ENCODE data around the gene AK5. TPM values are rescaled to one million over a fixed set of nuclear protein-coding genes. Genes with fewer than 3 reads are reported as not detected.

AK5 gene
- polyA plus RNA-seq, 1 donor (not counting 4 experiments of a cell fraction or from before 2014, with no cell fraction given): 0.30 TPM

- dilution Hi-C loops (cut with MboI; ENCODE audit: extremely low pct_ligation_motif_present, low sequenced_read_pairs): no loop called here
- H3K27me3 ChIP-seq (ENCODE audit: control insufficient read depth, extremely low read depth, insufficient read depth, low read length): no peaks in the 10 kb centered on the region
- H3K4me1 ChIP-seq (ENCODE audit: control insufficient read depth, extremely low read depth, insufficient read depth, low read length): no peaks in the 10 kb centered on the region
- no peaks in the 10 kb centered on the region for H3K9me3 ChIP-seq (ENCODE audit: control insufficient read depth, low read depth, low read length)
- FAIRE-seq: no peak
- H3K4me3 ChIP-seq (ENCODE audit: control insufficient read depth in 2 of 3, extremely low read depth in 1 of 3, insufficient read depth in 2 of 3, low read depth in 1 of 3, low read length in 3 of 3): no peak overlapping the region
- H3K27ac ChIP-seq (ENCODE audit: control insufficient read depth, insufficient read depth, low read length): no peak overlapping the region
- DNase-seq (ENCODE audit: low read depth, low spot score): no peak
- no peaks in the 10 kb centered on the region for H3K9me1 ChIP-seq (ENCODE audit: control insufficient read depth, extremely low read depth, insufficient read depth, low read length)
- no peaks in the 10 kb centered on the region for H4K20me1 ChIP-seq (ENCODE audit: control insufficient read depth, extremely low read depth, insufficient read depth, low read length)
- TF ChIP-seq EZH2 (IDR thresholded peaks at IDR 0.05; ENCODE audit: low read length) (no peak), CTCF (optimal IDR thresholded peaks at IDR 0.05 in 1 of 3, IDR thresholded peaks at IDR 0.05 in 1 of 3, conservative IDR thresholded peaks at IDR 0.05 in 1 of 3; ENCODE audit: extremely low read depth in 1 of 3, insufficient read depth in 2 of 3, low read length in 3 of 3) (no peak)
- peaks cover 5 to 17% of the 10 kb centered on the region in 2 experiments for H3K36me3 ChIP-seq (ENCODE audit: control insufficient read depth in 2 of 2, extremely low read depth in 1 of 2, insufficient read depth in 2 of 2, low read length in 2 of 2)
- no peak overlapping the region for H3K4me2 ChIP-seq (ENCODE audit: control insufficient read depth, extremely low read depth, insufficient read depth, low read depth, low read length)
- peaks cover 3% of the 10 kb centered on the region for H3K79me2 ChIP-seq (ENCODE audit: control insufficient read depth, insufficient read depth, low read length)
- no peak overlapping the region for H3K9ac ChIP-seq (ENCODE audit: control insufficient read depth, extremely low read depth, insufficient read depth, low read length)
- H2AFZ ChIP-seq (ENCODE audit: control insufficient read depth, low read length): no peak overlapping the region
Measured at GRCh38 chr1:77585610-77586314, 303.9 kb downstream of the AK5 start.

GRCh38 chr1:77589231-77589630, 307.4 kb downstream of the AK5 start:
- Histone ChIP-seq H3K36me3 (ENCODE audit: control insufficient read depth in 2 of 2, extremely low read depth in 1 of 2, insufficient read depth in 2 of 2, low read length in 2 of 2) (peaks cover 3 to 10% of the 10 kb centered on the region in 2 experiments), H3K27me3 (ENCODE audit: control insufficient read depth, extremely low read depth, insufficient read depth, low read length) (no peaks in the 10 kb centered on the region), H2AFZ (ENCODE audit: control insufficient read depth, low read length) (no peak overlapping the region), H3K9ac (ENCODE audit: control insufficient read depth, extremely low read depth, insufficient read depth, low read length) (no peak overlapping the region), H3K4me1 (ENCODE audit: control insufficient read depth, extremely low read depth, insufficient read depth, low read length) (no peaks in the 10 kb centered on the region), H3K9me1 (ENCODE audit: control insufficient read depth, extremely low read depth, insufficient read depth, low read length) (no peaks in the 10 kb centered on the region), H3K9me3 (ENCODE audit: control insufficient read depth, low read depth, low read length) (no peaks in the 10 kb centered on the region), H3K4me3 (ENCODE audit: control insufficient read depth in 2 of 3, extremely low read depth in 1 of 3, insufficient read depth in 2 of 3, low read depth in 1 of 3, low read length in 3 of 3) (no peak overlapping the region), H3K4me2 (ENCODE audit: control insufficient read depth, extremely low read depth, insufficient read depth, low read depth, low read length) (no peak overlapping the region), H4K20me1 (ENCODE audit: control insufficient read depth, extremely low read depth, insufficient read depth, low read length) (no peaks in the 10 kb centered on the region), H3K27ac (ENCODE audit: control insufficient read depth, insufficient read depth, low read length) (no peak overlapping the region), H3K79me2 (ENCODE audit: control insufficient read depth, insufficient read depth, low read length) (peaks cover 3% of the 10 kb centered on the region)
- dilution Hi-C loops (cut with MboI; ENCODE audit: extremely low pct_ligation_motif_present, low sequenced_read_pairs): no loop called here
- DNase-seq (ENCODE audit: low read depth, low spot score) (no peak), FAIRE-seq (no peak)
- TF ChIP-seq EZH2 (IDR thresholded peaks at IDR 0.05; ENCODE audit: low read length) (no peak), CTCF (optimal IDR thresholded peaks at IDR 0.05 in 1 of 3, IDR thresholded peaks at IDR 0.05 in 1 of 3, conservative IDR thresholded peaks at IDR 0.05 in 1 of 3; ENCODE audit: extremely low read depth in 1 of 3, insufficient read depth in 2 of 3, low read length in 3 of 3) (no peak)
